Stimulated activated CD8-positive, alpha-beta memory T cell treated with anti-CD3 and anti-CD28 coated beads, Interleukin-12 subunit alpha, Interleukin-12 subunit beta, amount 100 ng/mL, for 4 hours (primary cell): ENCODE data around the gene ACTN1.

ENCODE experiments used
- DNase-seq: peaks from one replicate; pipeline ENCODE4 v3.0.0-alpha.2; 2020; ENCODE audit warnings: low read depth

ACTN1 gene

GRCh38 chr14:68951035-68951797, 27.9 kb downstream of the ACTN1 start:
- DNase-seq = no peak

- no peak for DNase-seq
Measured at GRCh38 chr14:68950111-68950510, 29.0 kb downstream of the ACTN1 start.

- DNase-seq = no peak
Measured at GRCh38 chr14:68949601-68949965, 29.5 kb downstream of the ACTN1 start.

GRCh38 chr14:68948686-68949600, 30.2 kb downstream of the ACTN1 start:
- DNase-seq = no peak

- DNase-seq = no peak
Measured at GRCh38 chr14:68947802-68948201, 31.3 kb downstream of the ACTN1 start.

DNA sequence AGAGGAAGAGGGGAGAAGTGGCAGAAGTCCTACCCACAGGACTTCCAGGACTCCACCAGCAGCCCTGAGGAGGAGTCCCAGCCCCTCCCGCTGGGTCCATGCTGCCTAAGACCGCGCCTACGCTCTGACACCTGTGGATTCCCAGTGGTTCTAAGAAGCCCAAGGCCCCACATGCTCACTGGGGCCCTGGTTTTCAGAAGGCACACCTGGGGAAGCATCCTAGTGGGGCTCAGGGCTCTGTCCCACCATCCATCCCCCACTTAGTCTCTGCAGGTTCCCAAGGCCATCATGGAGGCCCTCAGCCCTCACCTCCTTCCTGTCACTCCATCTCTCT, 32.6 kb downstream of the ACTN1 start:
- DNase-seq = no peak

DNA sequence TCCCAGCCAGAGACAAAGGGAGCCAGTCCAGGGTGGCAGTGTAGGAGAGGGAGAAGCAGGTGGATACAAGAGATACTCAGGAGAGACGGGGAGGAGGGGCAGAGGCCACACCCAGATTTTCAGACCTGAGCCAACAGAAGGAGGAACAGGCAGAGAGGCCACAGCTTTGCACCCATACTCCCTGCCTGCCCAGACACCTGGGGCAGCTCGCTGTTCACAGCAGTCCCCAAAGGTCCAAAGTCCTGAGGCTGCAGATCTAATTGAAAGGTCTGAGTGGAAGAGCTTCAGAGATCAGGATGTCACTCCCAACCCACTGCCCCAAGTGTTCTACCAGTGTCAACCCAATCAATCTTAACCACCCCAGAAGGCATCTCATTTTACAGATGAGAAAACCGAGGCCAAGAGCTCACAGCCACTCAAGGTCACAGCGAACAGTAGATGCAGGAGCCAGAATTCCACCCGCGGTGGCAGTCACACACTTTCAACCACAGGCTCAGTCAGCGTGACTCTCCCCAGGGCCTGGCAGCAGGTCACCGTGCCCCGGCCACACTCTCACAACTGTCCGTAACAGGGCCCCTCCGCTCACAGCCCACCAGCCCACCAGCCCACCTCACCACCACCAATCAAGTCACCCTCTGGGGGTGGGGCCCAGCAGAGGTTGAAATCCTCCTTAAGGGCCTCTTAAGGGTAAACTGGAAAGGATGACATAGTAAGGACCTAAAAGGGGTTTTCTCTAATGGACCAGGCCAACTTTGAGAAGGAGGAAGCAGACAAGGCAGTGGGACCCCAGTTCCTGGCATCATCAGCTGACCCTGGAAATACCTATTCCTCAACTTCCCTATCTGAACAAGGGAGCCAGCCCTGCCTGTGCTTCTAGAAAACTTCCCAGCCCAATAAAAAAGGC, 33.3 kb downstream of the ACTN1 start:
- DNase-seq = no peak

- DNase-seq = no peak
Measured at GRCh38 chr14:68945190-68945584, 33.9 kb downstream of the ACTN1 start.

GRCh38 chr14:68944162-68944561, 34.9 kb downstream of the ACTN1 start:
- no peak for DNase-seq

DNA sequence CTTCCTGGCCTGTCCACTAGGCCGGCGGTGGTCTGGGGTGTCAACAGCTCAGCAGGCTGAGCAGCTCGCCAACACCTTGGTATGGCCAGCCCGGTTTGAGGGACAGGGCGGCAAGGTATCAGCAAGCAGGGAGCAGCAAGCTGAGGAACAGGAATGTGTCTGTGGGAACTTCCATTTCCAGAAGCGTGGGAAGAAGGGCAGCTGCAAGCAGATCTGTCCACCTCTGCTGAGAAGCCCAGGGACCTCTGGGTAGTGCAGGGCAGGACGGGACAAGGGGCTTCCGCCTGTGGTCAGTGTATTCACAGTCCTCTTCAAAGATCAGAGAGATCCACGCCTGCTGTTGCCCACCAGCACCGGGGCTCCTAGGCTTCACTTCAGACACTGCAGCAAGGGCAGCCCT, 36.0 kb downstream of the ACTN1 start:
- DNase-seq = no peak

DNA sequence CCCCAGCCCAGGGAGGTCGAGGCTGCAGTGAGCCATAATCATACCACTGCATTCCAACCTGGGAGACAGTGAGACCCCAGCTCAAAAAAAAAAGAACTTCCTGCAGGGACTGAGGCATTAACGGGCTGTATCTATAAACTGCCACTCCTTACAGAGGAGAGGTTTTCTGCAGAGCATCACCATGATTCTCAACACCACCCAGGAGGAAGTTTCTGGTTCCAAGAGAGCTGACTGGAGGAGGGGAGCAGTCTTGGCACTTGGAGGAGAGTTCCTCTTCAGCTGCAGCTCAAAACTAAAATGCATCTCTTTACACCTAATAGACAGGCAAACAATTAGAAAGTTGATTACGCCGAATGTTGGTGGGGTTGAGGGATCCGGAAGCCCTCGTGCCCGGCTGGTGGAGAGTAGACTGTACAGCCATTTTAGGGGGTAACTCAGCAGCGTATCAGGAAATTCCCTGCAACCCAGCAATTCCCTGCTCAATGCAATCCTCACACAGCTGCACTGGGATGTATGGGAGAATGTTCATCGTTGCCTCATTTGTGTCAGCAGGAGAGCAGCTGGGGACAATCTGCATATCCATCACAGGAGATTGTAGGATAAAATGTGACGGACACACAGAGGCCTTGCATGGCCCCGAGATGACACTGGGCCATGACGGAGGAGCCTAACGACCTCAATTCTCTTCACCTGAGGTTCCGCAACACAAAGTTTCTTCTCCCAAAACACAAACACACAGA, 36.6 kb downstream of the ACTN1 start:
- DNase-seq = no peak

GRCh38 chr14:68941820-68942219, 37.3 kb downstream of the ACTN1 start:
- DNase-seq = no peak

GRCh38 chr14:68940614-68941185, 38.4 kb downstream of the ACTN1 start:
- no peak for DNase-seq

DNA sequence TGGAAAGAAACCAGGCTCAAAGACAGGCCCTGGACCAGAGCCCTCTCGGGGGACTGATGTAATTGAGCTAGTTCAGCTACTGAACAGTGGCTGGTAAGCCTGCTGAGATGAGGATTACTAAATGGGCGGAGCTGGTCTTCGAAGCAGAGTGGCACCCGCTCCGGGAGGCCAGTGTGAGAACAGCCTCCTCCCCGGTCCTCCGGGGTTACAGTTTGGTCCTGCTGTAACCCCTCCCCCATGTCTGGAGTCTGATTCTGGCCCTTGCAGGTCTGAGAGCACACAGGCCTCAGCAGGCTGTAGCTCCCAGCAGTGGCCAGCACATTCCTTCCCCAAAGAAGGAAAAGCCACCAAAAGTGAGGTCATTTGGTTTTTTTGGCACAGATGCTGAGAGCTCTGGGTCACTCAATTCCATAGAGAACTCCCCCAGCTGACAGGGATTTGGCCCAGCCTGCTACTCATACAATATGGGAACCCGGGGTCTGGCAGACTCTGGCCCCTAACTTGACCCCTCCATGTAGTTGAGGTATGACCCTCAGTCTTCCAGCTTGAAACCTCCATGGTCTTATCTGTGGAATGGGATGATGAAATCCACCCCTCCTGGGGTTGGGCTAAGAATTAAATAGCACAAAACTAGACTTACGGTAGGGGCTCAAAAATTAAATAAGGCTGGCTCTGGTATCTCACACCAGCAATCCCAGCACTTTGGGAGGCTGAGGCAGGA, 39.0 kb downstream of the ACTN1 start:
- DNase-seq = no peak

- DNase-seq = no peak
Measured at GRCh38 chr14:68939181-68939892, 39.8 kb downstream of the ACTN1 start.

DNA sequence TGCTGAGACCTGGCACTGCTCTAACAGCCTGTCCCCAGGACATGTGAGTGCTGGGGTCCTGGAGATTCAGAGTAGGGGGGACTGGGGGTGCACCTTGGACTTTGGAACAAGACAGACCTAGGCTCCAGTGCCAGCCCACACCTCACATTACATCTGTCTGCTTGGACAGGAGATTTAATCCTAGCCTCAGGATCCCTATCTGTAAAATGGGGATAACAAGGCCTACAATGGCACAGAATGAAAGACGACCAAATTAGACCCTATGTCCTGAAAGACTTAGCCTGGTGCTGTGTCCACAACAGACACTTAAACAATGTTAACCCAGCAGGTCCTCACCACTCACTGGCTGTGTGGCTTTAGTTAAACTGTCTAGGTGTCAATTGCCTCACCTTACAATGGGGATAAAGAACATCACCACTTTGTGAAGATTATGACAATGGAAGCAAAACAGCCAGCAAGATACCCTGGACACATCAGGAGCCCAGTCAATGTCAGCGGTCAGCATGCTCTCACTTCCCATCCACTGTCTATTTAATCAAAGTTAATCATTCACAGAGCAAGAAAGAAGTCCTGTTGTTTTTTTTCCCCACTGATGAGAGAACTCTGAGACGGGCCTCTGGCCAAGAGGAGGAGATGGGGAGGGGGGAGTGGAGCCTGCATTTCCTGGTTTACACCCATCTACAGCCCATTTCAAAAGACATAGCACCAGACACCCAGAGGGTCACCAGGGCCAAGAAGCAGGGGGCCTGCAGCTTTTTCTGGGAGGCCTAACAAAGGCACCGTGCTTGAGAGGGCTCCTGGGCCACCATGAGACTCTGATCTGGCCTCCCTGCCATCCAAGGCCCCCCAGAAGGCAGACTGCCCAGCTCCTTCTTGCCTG, 40.6 kb downstream of the ACTN1 start:
- no peak for DNase-seq

DNA sequence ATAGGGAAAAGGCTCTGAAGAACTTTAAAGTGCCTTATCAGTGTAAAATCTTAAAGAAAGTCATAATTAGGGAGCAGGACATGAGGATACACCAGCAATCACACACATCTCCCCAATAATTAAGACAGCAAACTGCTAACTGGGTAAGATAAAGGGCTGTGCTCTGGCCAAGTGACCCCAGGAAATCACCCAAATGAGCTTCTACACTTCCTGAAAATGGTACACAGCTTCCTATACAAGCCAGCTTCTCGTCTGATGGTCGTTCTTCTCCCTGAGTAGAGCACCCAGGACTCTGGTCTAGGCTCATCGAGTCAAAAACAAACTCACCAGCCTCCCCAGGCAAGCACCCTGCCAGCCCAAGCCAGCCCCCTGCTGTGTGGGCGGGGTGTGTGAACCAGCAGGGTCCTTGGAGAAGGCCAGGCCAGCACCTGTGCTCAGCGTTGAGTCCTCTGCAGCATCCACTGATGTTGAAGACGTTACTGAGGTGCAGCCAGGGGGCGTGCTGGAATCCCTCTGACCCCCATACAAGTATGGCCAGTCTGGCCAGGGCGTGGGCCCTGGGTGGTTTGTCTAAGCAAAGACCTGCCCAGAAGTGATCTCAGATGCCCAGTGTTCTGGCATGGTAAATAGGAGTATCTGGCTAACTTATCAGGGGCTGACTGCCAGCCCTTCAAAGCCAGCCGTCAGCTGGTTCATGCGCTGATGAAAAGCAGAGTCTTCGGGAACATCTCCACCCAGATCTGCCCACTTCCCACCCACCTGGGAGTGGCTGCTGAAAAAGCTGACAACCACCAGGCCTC, 41.4 kb downstream of the ACTN1 start:
- no peak for DNase-seq

DNA sequence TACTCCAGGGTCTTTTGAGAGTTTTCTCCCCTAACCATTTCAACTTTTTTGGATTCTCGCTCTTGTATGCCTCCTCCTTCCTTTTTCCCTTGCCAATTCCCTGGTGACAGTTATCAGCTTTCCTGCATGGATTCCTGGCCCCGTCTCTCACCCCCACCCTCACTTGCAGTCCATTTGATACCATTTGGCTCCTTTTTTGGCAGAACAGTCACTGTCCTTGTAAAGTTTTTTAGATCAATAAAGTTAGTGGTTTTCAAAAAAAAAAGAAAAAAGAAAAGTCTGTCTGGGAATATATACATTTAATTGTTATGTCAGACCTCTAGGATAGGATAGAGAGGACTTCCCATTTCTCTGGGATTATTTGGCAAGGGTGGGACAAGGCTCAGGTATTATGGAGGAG, 42.1 kb downstream of the ACTN1 start:
- no peak for DNase-seq
